Gastroesophageal sphincter (tissue), 4 donors: Measurements from ENCODE around the gene RPL10. TPM values are rescaled to one million over a fixed set of nuclear protein-coding genes. Genes with fewer than 3 reads are reported as not detected.

Experiments
- ATAC-seq: fragments of 150-250 bp; one replicate; pipeline ENCODE4 v1.9.1; 2016; ENCODE audit warnings: mild to moderate bottlenecking, moderate library complexity
- H3K27ac ChIP-seq, 4 donors: fragments of 200-600 bp; sonication (generic) in 3 of 4; 1 replicate in 3 of 4; 2 replicates in 1 of 4; pipeline ENCODE4 v1.5.1; 2016 to 2019
- H3K27me3 ChIP-seq: fragments of 200-600 bp; sonication (generic); one replicate; pipeline ENCODE4 v1.5.1; 2019
- H3K36me3 ChIP-seq, 2 donors: fragments of 200-600 bp; sonication (generic); one replicate each; pipeline ENCODE4 v1.5.1; 2019; ENCODE audit warnings: control low read depth in 1 of 2
- H3K4me1 ChIP-seq, 3 donors: fragments of 200-600 bp; sonication (generic); 1 replicate in 2 of 3; 2 replicates in 1 of 3; pipeline ENCODE4 v1.5.1; 2016 to 2019; ENCODE audit warnings: control low read depth in 2 of 3
- H3K4me3 ChIP-seq, 2 donors: fragments of 200-600 bp; sonication (generic); one replicate each; pipeline ENCODE4 v1.5.1; 2019; ENCODE audit warnings: mild to moderate bottlenecking in 1 of 2, moderate library complexity in 1 of 2
- H3K9me3 ChIP-seq, 3 donors: fragments of 200-600 bp; sonication (generic); one replicate each; pipeline ENCODE4 v1.5.1; 2017 to 2019; ENCODE audit warnings: control low read depth in 2 of 3
- CTCF ChIP-seq, 4 experiments: fragments of 200-600 bp in 2 of 4; fragments of 450-650 bp in 2 of 4; sonication (generic) in 1 of 4; IDR thresholded peaks; one replicate each; pipeline ENCODE4 v1.5.1; 2017 to 2019; ENCODE audit warnings: antibody characterized with exemption in 4 of 4, mild to moderate bottlenecking in 2 of 4, moderate library complexity in 2 of 4
- EP300 ChIP-seq: sonication (generic); formaldehyde crosslinking; IDR thresholded peaks from one replicate; pipeline ENCODE4 v1.6.1; 2017; ENCODE audit warnings: antibody characterized with exemption, mild to moderate bottlenecking
- POLR2A ChIP-seq, 2 donors: fragments of 450-650 bp; IDR thresholded peaks; one replicate each; pipeline ENCODE4 v1.6.1; 2017; ENCODE audit warnings: antibody characterized with exemption in 2 of 2, mild to moderate bottlenecking in 2 of 2, moderate library complexity in 1 of 2
- POLR2AphosphoS5 ChIP-seq: sonication (generic); formaldehyde crosslinking; IDR thresholded peaks from one replicate; pipeline ENCODE4 v1.6.1; 2017; ENCODE audit warnings: antibody characterized with exemption
- WGBS, 2 donors: methylation state at CpG; one replicate each; pipeline ENCODE4 v1.1.5; 2018; ENCODE audit warnings: low coverage in 1 of 2; 5-methylcytosine and 5-hydroxymethylcytosine counted together
- total RNA-seq, 4 donors: library from RNA; depleted of rRNA; stranded (reverse); fragments of >200 nt; gene quantifications; one replicate each; pipeline ENCODE4 v1.1.0, GENCODE V29; 2016

The RPL10 gene
- total RNA-seq, 4 donors from 2014 or later, result 3,970 to 7,427 (median 5,392) TPM

GRCh38 chrX:154435171-154435733, 37.1 kb downstream of the RPL10 start:
- Histone ChIP-seq H3K27ac (no peak overlapping the region), H3K9me3 (no peaks in the 10 kb centered on the region), H3K27me3 (no peaks in the 10 kb centered on the region), H3K4me3 (no peak overlapping the region), H3K36me3 (peaks cover 0 to 54% of the 10 kb centered on the region in 2 donors), H3K4me1 (peaks cover 0 to 43% (median 0%) of the 10 kb centered on the region in 3 donors)
- ATAC-seq, result no peak
- 100% methylated on average over 5 of the region's 19 CpGs; no CpG with 5 or more reads in 1 of the 2 donors for WGBS, 2 donors
- TF ChIP-seq POLR2A (IDR thresholded peaks at IDR 0.05) (no peak), CTCF (IDR thresholded peaks at IDR 0.05) (no peak), POLR2AphosphoS5 (no peak), EP300 (no peak)

- Histone ChIP-seq H3K9me3 (no peaks in the 10 kb centered on the region), H3K27me3 (no peaks in the 10 kb centered on the region), H3K27ac (peak overlapping the region; percentile 90 to 96 (median 93)), H3K4me1 (peaks cover 0 to 39% (median 0%) of the 10 kb centered on the region in 3 donors), H3K4me3 (peak overlapping the region; percentile 79 to 83), H3K36me3 (peaks cover 0 to 65% of the 10 kb centered on the region in 2 donors)
- TF ChIP-seq POLR2A (IDR thresholded peaks at IDR 0.05) (no peak), POLR2AphosphoS5 (no peak), EP300 (no peak), CTCF (IDR thresholded peaks at IDR 0.05) (no peak)
- WGBS, 2 donors, result 0 to 25% methylated on average over 1 to 6 of the region's 78 CpGs
- ATAC-seq, result peak; percentile 56
Measured at GRCh38 chrX:154436374-154436982, 38.3 kb downstream of the RPL10 start.

- TF ChIP-seq POLR2AphosphoS5 (peak; percentile 56), CTCF (IDR thresholded peaks at IDR 0.05) (no peak), EP300 (no peak), POLR2A (IDR thresholded peaks at IDR 0.05) (peak; percentile 30 to 61)
- no CpG with 5 or more reads among the region's 93 CpGs for WGBS, 2 donors
- H3K36me3 ChIP-seq, result peaks cover 0 to 65% of the 10 kb centered on the region in 2 donors
Measured at GRCh38 chrX:154436983-154437752, 39.0 kb downstream of the RPL10 start, which contains the start of gene GDI1. TSS of gene GDI1 (plus strand) at chrX:154437154. CDS start at chrX:154437255, 101 bp downstream.

GRCh38 chrX:154437971-154438893, 40.1 kb downstream of the RPL10 start:
- H3K4me1 ChIP-seq, result peaks cover 0 to 43% (median 0%) of the 10 kb centered on the region in 3 donors
- no peaks in the 10 kb centered on the region for H3K27me3 ChIP-seq
- peak overlapping the region; percentile 90 to 96 (median 93) for H3K27ac ChIP-seq
- TF ChIP-seq EP300, result no peak
- no peak for TF ChIP-seq POLR2A (IDR thresholded peaks at IDR 0.05)
- no peak for TF ChIP-seq POLR2AphosphoS5
- no peak for TF ChIP-seq CTCF (IDR thresholded peaks at IDR 0.05)
- H3K4me3 ChIP-seq, result peak overlapping the region; percentile 79 to 83
- WGBS, 2 donors, result 0 to 25% methylated on average over 1 to 7 of the region's 28 CpGs
- H3K36me3 ChIP-seq, result peaks cover 0 to 62% of the 10 kb centered on the region in 2 donors
- H3K9me3 ChIP-seq, result no peaks in the 10 kb centered on the region
- ATAC-seq, result no peak

More at GRCh38 chrX:154436983-154437752, 39.0 kb downstream of the RPL10 start, which contains the start of gene GDI1:
- peak within 1 kb of the TSS; percentile 79 to 83 for H3K4me3 ChIP-seq
- peak; percentile 74 for ATAC-seq
- peaks cover 0 to 39% (median 0%) of the 10 kb centered on the region in 3 donors for H3K4me1 ChIP-seq
- peak within 1 kb of the TSS; percentile 90 to 96 (median 93) for H3K27ac ChIP-seq
- no peaks in the 10 kb centered on the region for H3K27me3 ChIP-seq
- H3K9me3 ChIP-seq, result no peaks in the 10 kb centered on the region
